Adrenal gland (tissue), 12 donors: Measurements from ENCODE around the gene B4GALT4. TPM values are rescaled to one million over a fixed set of nuclear protein-coding genes. Genes with fewer than 3 reads are reported as not detected.
"Not testable (repeated sequence)": the region's sequence is repeated elsewhere in the genome, so short reads cannot be mapped to it uniquely, and the experiment has no call there.

Experiments
- DNase-seq, 7 donors: peaks; one replicate each; pipeline ENCODE4 v3.0.0-alpha.2; 2019 to 2020
- H3K27ac ChIP-seq, 5 donors: fragments of 200-600 bp; sonication (generic) in 4 of 5; 1 replicate in 3 of 5; 2 replicates in 2 of 5; pipeline versions ENCODE4 v1.5.1 to v1.8.0; 2016 to 2020; ENCODE audit warnings: mild to moderate bottlenecking in 1 of 5
- H3K27me3 ChIP-seq: fragments of 200-600 bp; 2 replicates; pipeline ENCODE4 v1.8.0; 2021
- H3K36me3 ChIP-seq, 2 donors: fragments of 200-600 bp; replicated peaks in 1 of 2; 1 replicate in 1 of 2; 2 replicates in 1 of 2; pipeline versions ENCODE4 v1.5.1 to v1.8.0; 2018 to 2022
- H3K4me1 ChIP-seq, 2 donors: fragments of 200-600 bp; replicated peaks in 1 of 2; 1 replicate in 1 of 2; 2 replicates in 1 of 2; pipeline versions ENCODE4 v1.5.1 to v1.8.0; 2018 to 2021
- H3K4me3 ChIP-seq, 4 donors: fragments of 200-600 bp; sonication (generic) in 3 of 4; one replicate each; pipeline ENCODE4 v1.5.1; 2016 to 2018
- H3K9me3 ChIP-seq, 3 donors: fragments of 200-600 bp; sonication (generic) in 1 of 3; replicated peaks in 1 of 3; 1 replicate in 2 of 3; 2 replicates in 1 of 3; pipeline versions ENCODE4 v1.5.1 to v1.8.0; 2016 to 2021
- POLR2A ChIP-seq, 2 donors: fragments of 450-650 bp; IDR thresholded peaks; one replicate each; pipeline ENCODE4 v1.6.1; 2017; ENCODE audit warnings: antibody characterized with exemption in 2 of 2, mild to moderate bottlenecking in 2 of 2, moderate library complexity in 1 of 2
- WGBS, 4 donors: extraction: QIAGEN DNeasy Blood & Tissue Kit in 2 of 4; methylation state at CpG; one replicate each; pipeline versions ENCODE4 v1.1.5 to v1.1.7; 2013 to 2017; 5-methylcytosine and 5-hydroxymethylcytosine counted together
- intact Hi-C, 2 donors: fragments of 100-400 bp; cut with DNase I; formaldehyde crosslinking; loops; one replicate each; pipeline versions ENCODE4 v1.14.1 to v1.15.0; 2022 to 2023
- polyA plus RNA-seq, 3 donors: library from polyadenylated mRNA; stranded (reverse); fragments of 200-250 nt in 2 of 3; fragments of 350-450 nt in 1 of 3; fragmentation: Illumina TruSeq in 1 of 3; extraction: RNeasy Lipid Tissue Mini Kit (QIAGEN cat#74804) in 1 of 3; gene quantifications; one replicate each; pipeline ENCODE4 v1.2.3, GENCODE V29; 2013 to 2014
- total RNA-seq, 9 donors: library from RNA; depleted of rRNA in 4 of 9; stranded (reverse); fragments of >200 nt in 4 of 9; fragments of 120-200 nt in 1 of 9; fragmentation: NEBNext Ultra II Directional in 1 of 9; extraction: Animal tissue kit (Norgen Biotek cat#: 25700) in 1 of 9; gene quantifications; one replicate each; pipeline versions ENCODE4 v1.1.0 to v1.2.4, GENCODE V29; 2013 to 2023
- TF ChIP-seq, protein P1 (sequence below), 6 experiments: fragments of 450-650 bp in 4 of 6; fragments of 200-600 bp in 2 of 6; sonication (generic) in 1 of 6; IDR thresholded peaks; 1 replicate in 5 of 6; 2 replicates in 1 of 6; pipeline versions ENCODE4 v1.5.1 to v1.8.0; 2016 to 2021; ENCODE audit warnings: antibody characterized with exemption in 6 of 6, mild to moderate bottlenecking in 2 of 6, moderate library complexity in 1 of 6
- donor health status: healthy with polysubstance abuse.
- donor health status: Bipolar disorder and iron deficiency.
- donor health status: DM: yes; HTN: yes; CAD: no.
- donor health status: DM: no; HTN: no; CAD: no.
- donor health status: DM: no; HTN: no; CAD: no.
- donor health status: DM: yes; HTN: yes; CAD: no.

The B4GALT4 gene
- total and polyA plus RNA-seq, 12 donors, result 10.3 to 23.1 (median 16.0) TPM

DNA sequence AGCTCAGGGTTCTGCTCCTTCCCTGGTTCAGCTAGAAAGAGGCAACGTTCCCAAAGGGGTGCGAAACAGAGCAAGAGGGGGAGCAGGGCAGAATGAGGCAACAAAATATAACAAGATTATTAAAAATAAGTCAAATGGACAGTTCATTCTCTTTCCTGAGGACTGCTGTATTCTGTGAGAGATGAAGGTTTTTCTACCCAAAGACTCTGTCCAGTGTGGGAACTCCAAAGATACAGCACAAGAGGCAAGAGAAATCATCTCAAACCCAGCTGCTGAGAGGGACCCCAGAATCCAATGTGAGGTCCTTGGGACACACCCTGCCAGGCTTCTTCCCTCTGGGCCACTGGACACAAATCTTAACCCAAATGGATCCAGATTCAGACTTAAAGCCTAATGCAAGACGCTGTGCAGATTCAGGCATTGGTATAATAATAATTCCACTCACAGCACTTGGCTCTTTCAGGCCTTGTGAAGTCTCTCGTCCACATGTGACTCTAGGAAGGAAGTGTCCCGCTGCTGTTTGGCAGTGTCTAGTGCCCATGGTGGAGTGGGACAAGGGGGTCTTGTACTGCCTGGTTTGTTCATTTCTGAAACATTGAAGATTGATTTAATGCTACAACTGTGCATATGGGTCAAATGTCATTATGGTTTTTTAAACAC, 39.0 kb upstream of the B4GALT4 start:
- intact Hi-C loops, result loop anchor here in 1 of 2 donors (10.0 kb wide), 2 partner anchors 105 to 405 kb away; no protein-coding TSS in a partner anchor
- H3K27ac ChIP-seq, result peak overlapping the region in 1 of 5 donors; percentile 75
- no peak for TF ChIP-seq POLR2A (IDR thresholded peaks at IDR 0.05)
- TF ChIP-seq, protein P1, sequence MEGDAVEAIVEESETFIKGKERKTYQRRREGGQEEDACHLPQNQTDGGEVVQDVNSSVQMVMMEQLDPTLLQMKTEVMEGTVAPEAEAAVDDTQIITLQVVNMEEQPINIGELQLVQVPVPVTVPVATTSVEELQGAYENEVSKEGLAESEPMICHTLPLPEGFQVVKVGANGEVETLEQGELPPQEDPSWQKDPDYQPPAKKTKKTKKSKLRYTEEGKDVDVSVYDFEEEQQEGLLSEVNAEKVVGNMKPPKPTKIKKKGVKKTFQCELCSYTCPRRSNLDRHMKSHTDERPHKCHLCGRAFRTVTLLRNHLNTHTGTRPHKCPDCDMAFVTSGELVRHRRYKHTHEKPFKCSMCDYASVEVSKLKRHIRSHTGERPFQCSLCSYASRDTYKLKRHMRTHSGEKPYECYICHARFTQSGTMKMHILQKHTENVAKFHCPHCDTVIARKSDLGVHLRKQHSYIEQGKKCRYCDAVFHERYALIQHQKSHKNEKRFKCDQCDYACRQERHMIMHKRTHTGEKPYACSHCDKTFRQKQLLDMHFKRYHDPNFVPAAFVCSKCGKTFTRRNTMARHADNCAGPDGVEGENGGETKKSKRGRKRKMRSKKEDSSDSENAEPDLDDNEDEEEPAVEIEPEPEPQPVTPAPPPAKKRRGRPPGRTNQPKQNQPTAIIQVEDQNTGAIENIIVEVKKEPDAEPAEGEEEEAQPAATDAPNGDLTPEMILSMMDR (IDR thresholded peaks at IDR 0.05), result no peak

DNA sequence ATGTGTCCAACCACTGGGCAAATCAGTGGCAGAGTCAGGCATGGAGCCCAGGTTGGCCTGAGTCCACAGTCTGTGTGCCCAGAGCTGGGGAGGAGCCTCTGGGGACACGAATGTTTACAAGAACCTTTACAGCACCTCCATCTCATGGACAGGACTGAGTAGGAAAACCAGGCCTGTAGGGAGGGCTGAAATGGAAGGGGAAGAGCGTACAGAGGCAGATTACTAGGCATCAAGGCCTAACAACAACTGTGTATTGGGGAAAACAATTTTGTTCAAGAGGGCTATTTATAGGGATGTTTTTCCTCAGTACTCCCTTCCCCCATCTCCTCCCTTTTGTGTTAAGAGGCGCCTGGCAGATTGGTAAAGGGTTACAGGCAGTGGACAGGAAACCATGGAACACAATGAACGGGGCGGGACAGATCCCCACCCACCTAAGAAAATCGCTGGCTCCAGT, 38.5 kb upstream of the B4GALT4 start:
- peak in 1 of 7 donors; percentile 25 for DNase-seq
- 57 to 68% (median 66%) methylated on average over 6 of the region's 6 CpGs for WGBS, 4 donors
- H3K4me3 ChIP-seq, result no peak overlapping the region
- H3K27ac ChIP-seq, result peak overlapping the region in 1 of 5 donors; percentile 75
- no peaks in the 10 kb centered on the region for H3K4me1 ChIP-seq
- intact Hi-C loops, result loop anchor here in 1 of 2 donors (10.0 kb wide), 2 partner anchors 106 to 406 kb away; no protein-coding TSS in a partner anchor
- peaks cover 0 to 11% (median 0%) of the 10 kb centered on the region in 3 donors for H3K9me3 ChIP-seq
- TF ChIP-seq, protein P1 (IDR thresholded peaks at IDR 0.05), result no peak
- TF ChIP-seq POLR2A (IDR thresholded peaks at IDR 0.05), result no peak
- no peaks in the 10 kb centered on the region for H3K36me3 ChIP-seq
- H3K27me3 ChIP-seq, result no peaks in the 10 kb centered on the region

More for the DNA sequence above, 39.0 kb upstream of the B4GALT4 start:
- 69 to 80% (median 74%) methylated on average over 5 of the region's 5 CpGs for WGBS, 4 donors
- Histone ChIP-seq H3K36me3 (no peaks in the 10 kb centered on the region), H3K9me3 (peaks cover 0 to 11% (median 0%) of the 10 kb centered on the region in 3 donors), H3K4me3 (no peak overlapping the region), H3K27me3 (no peaks in the 10 kb centered on the region), H3K4me1 (no peaks in the 10 kb centered on the region)
- no peak for DNase-seq

DNA sequence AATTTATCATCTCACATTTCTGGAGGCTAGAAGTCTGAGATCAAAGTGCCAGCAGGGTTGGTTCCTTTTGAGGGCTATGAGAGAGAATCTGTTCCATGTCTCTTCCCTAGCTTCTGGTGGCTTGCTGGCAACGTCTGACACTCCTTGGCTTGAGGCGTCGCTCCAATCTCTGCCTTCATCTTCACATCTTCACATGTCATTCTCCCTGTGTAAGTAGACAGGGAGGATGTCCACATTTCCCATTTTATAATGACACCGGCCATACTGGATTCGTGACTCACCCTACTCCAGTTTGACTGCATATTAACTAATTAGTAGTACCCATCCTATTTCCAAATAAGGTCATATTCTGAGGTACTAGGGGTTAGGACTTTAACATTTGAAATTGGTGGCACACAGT, 36.0 kb upstream of the B4GALT4 start:
- Histone ChIP-seq H3K9me3 (no peaks in the 10 kb centered on the region), H3K27ac (no peak overlapping the region), H3K27me3 (no peaks in the 10 kb centered on the region), H3K36me3 (no peaks in the 10 kb centered on the region), H3K4me1 (no peaks in the 10 kb centered on the region), H3K4me3 (no peak overlapping the region)
- WGBS, 4 donors, result 77 to 91% (median 80%) methylated on average over 5 of the region's 5 CpGs
- intact Hi-C loops, result loop anchor here in 1 of 2 donors (10.0 kb wide), 2 partner anchors 108 to 408 kb away; no protein-coding TSS in a partner anchor
- no peak for DNase-seq
- TF ChIP-seq, protein P1 (IDR thresholded peaks at IDR 0.05), result no peak
- TF ChIP-seq POLR2A (IDR thresholded peaks at IDR 0.05), result no peak

DNA sequence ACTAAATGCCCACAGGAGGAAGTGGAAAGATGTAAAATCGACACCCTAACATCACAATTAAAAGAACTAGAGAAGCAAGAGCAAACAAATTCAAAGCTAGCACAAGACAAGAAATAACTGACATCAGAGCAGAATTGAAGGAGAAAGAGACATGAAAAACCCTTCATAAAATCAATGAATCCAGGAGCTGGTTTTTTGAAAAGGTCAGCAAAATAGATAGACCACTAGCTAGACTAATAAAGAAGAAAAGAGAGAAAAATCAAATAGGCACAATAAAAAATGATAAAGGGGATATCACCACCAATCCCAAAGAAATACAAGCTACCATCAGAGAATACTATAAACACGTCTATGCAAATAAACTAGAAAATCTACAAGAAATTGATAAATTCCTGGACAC, 29.5 kb upstream of the B4GALT4 start:
- not testable (repeated sequence) for H3K27me3 ChIP-seq, H3K4me1 ChIP-seq, H3K27ac ChIP-seq, H3K4me3 ChIP-seq, H3K9me3 ChIP-seq, DNase-seq, H3K36me3 ChIP-seq
- WGBS, 4 donors, result 57 to 69% (median 66%) methylated on average over 2 of the region's 2 CpGs
- intact Hi-C loops, result loop anchor here in 1 of 2 donors (10.0 kb wide), 2 partner anchors 115 to 415 kb away; no protein-coding TSS in a partner anchor
